Activated CD8-positive, alpha-beta memory T cell treated with anti-CD3 and anti-CD28 coated beads, Interleukin-2, amount 50 U/mL, for 24 hours (primary cell): Measurements from ENCODE around the gene RPL37.
A peak's percentile ranks its signal among the peaks of the same experiment; 100 is the strongest.
"Not testable (repeated sequence)": the region's sequence is repeated elsewhere in the genome, so short reads cannot be mapped to it uniquely, and the experiment has no call there.

Source experiments
- DNase-seq: peaks from one replicate; pipeline ENCODE4 v3.0.0-alpha.2; 2020; ENCODE audit errors: extremely low read depth

Gene RPL37

GRCh38 chr5:40834849-40835787 is at the start of gene RPL37:
TSS of gene RPL37 (minus strand) at chr5:40835222. CDS start at chr5:40835185, 37 bp downstream.
- DNase-seq, result peak; percentile 83

- DNase-seq, result not testable (repeated sequence)
These were observed 48.0 kb upstream of the RPL37 start for GRCh38 chr5:40883051-40883450.

GRCh38 chr5:40882291-40882690 is 47.3 kb upstream of the RPL37 start:
- DNase-seq, result no peak

GRCh38 chr5:40879163-40879942 is 44.3 kb upstream of the RPL37 start:
- no peak for DNase-seq

- DNase-seq, result no peak
These were observed 42.5 kb upstream of the RPL37 start for GRCh38 chr5:40877371-40877988.

- no peak for DNase-seq
These were observed 40.9 kb upstream of the RPL37 start for GRCh38 chr5:40875958-40876357.

- DNase-seq, result no peak
These were observed 38.4 kb upstream of the RPL37 start for GRCh38 chr5:40873286-40873880.

- DNase-seq, result not testable (repeated sequence)
These were observed 37.2 kb upstream of the RPL37 start for GRCh38 chr5:40872253-40872652.

- no peak for DNase-seq
These were observed 36.2 kb upstream of the RPL37 start for GRCh38 chr5:40871177-40871576.

- no peak for DNase-seq
These were observed 34.4 kb upstream of the RPL37 start for GRCh38 chr5:40869384-40869783.

- no peak for DNase-seq
These were observed 31.8 kb upstream of the RPL37 start for GRCh38 chr5:40866844-40867243.

GRCh38 chr5:40865004-40865403 is 30.0 kb upstream of the RPL37 start:
- not testable (repeated sequence) for DNase-seq

- no peak for DNase-seq
These were observed 25.7 kb upstream of the RPL37 start for GRCh38 chr5:40860711-40861110.

- no peak for DNase-seq
These were observed 18.7 kb upstream of the RPL37 start for GRCh38 chr5:40853632-40854192.

- no peak for DNase-seq
These were observed 12.5 kb upstream of the RPL37 start for GRCh38 chr5:40847525-40847924.

- no peak for DNase-seq
These were observed 11.3 kb upstream of the RPL37 start for GRCh38 chr5:40846371-40846770.

GRCh38 chr5:40844565-40844964 is 9.5 kb upstream of the RPL37 start:
- DNase-seq, result no peak

GRCh38 chr5:40842351-40842750 is 7.3 kb upstream of the RPL37 start:
- no peak for DNase-seq

GRCh38 chr5:40841068-40841805 is 6.2 kb upstream of the RPL37 start, which contains the start of gene CARD6:
TSS of gene CARD6 (plus strand) at chr5:40841367. CDS start at chr5:40841383, 16 bp downstream.
- DNase-seq, result no peak

GRCh38 chr5:40838086-40838485 is 3.1 kb upstream of the RPL37 start:
- DNase-seq, result no peak

GRCh38 chr5:40834391-40834848 is 602 bp downstream of the RPL37 start:
- DNase-seq, result no peak
